HG02840 (cell line): Measurements from ENCODE around the gene GALNT9.
"Not testable (repeated sequence)": the region's sequence is repeated elsewhere in the genome, so short reads cannot be mapped to it uniquely, and the experiment has no call there.

Experiments used
- ATAC-seq: cut with Tn5 transposase; IDR thresholded peaks from one replicate; pipeline ENCODE4 v1.9.1; 2021; ENCODE audit warnings: mild to moderate bottlenecking, moderate library complexity, moderate number of reproducible peaks; ENCODE audit not compliant: unreplicated experiment, low FRiP score

Gene GALNT9

GRCh38 chr12:132359551-132359950, 30.2 kb upstream of the GALNT9 start:
- no peak for ATAC-seq

DNA sequence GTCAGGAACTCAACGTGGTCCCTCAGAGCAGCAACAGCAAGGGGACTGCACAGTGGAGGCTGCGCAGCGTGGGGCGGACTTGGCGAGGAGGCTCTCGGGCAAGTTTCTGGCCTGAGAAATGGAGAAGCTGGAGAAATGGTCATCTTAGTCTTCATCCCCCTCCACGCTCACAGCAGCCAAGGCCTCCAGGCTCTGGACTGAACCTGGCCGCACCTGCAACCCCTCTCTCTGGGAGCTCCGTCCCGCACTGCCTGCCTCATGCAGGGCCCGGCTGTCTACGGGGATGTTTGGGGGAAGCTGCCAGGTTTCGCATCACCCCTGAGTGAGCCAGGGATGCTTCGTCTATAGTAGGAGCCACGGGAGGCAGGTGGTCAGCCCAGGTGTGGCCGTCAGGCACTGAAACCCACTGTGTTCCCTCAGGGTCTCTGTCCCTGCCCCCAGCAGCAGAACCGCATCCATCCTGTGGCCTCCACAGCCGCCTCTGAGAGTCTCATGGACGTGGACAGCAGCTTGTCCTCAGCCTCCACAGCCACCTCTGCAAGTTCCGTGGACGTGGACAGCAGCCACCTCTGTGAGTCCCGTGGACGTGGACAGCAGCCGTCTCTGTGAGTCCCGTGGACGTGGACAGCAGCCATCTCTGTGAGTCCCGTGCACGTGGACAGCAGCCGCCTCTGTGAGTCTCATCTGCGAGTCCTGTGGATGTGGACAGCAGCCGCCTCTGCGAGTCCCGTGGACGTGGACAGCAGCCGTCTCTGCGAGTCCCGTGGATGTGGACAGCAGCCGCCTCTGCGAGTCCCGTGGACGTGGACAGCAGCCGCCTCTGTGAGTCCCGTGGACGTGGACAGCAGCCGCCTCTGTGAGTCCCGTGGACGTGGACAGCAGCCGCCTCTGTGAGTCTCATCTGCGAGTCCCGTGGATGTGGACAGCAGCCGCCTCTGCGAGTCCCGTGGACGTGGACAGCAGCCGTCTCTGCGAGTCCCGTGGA, 29.1 kb upstream of the GALNT9 start:
- not testable (repeated sequence) for ATAC-seq

DNA sequence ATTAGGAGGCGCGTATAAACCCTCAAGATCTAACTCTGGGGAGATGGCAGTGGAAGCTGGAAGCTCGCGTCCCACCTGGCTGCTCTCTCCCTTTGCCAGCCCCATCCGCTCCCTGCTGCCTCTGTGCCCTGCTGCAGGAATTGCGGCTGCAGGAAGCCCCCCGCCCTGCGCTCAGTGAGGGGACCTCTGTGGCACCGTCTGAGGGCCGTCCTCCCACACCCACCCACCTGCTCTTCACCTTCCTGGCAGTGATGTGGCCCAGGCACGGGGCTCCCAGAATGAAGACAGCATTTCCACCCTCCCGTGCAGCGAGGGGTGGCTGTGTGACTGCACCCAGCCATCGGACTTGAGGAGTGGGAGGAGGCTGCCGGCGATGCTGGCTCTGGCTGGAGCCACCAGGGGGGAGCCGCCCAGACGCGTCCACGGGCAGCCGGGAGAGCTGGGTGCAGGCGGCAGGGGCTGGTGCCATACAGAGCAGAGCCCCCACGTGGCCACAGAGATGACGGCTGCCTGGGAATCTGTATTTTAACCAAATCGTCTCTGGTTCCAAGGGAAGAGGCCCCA, 28.3 kb upstream of the GALNT9 start:
- ATAC-seq: no peak

DNA sequence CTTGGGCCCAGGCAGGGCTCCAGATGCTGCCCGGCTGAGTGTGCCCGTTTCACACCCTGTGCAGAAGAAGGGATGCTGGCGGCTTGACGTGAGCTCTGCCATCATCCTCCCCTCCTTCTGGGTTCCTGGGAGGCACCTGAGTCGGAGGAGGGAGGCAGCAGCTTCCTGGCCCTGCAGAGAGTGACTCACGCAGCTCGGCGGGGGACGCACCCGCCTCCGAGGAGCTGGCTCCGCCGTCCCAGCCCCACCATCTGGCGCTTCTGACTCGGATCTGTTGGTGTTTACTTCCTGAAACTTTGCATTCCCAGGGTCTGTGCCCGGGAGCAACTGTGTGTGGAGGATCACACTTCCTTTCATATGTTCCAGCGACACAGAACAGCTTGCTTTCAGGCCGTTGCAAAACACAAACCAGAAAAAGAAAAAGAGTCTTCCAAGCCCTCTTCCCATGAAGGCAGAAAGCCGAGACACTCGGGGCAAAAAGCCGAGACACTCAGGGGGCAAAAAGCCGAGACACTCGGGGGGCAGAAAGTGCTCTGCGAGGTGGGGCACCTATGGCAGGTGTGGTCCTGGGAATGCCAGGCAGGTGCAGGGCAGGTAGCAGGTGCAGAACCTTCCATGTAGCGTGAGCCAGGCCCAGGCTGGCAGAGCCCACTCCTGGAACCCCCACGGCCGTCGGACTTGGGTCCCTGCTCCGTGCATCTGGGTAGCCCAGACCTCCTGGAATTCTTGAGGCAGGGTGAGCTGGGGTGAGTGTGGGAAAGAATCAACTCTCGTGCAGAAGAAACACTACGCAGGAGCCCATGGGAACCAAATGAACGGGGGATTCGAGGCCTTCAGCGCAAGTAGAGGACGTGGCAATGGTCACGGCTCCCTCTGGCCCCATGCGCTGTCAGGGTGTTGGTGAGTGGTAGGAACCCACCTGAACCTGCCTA, 27.6 kb upstream of the GALNT9 start:
- ATAC-seq: no peak

- no peak for ATAC-seq
Observed at GRCh38 chr12:132355742-132356681, 26.6 kb upstream of the GALNT9 start.

GRCh38 chr12:132354982-132355680, 25.7 kb upstream of the GALNT9 start:
- ATAC-seq: no peak

GRCh38 chr12:132354211-132354981, 25.0 kb upstream of the GALNT9 start:
- no peak for ATAC-seq

GRCh38 chr12:132353811-132354210, 24.4 kb upstream of the GALNT9 start:
- ATAC-seq: no peak

GRCh38 chr12:132352896-132353800, 23.8 kb upstream of the GALNT9 start:
- ATAC-seq: no peak

- no peak for ATAC-seq
Observed at GRCh38 chr12:132351751-132352495, 22.5 kb upstream of the GALNT9 start.

GRCh38 chr12:132349501-132350131, 20.2 kb upstream of the GALNT9 start:
- ATAC-seq: no peak

GRCh38 chr12:132348176-132348575, 18.8 kb upstream of the GALNT9 start:
- no peak for ATAC-seq

DNA sequence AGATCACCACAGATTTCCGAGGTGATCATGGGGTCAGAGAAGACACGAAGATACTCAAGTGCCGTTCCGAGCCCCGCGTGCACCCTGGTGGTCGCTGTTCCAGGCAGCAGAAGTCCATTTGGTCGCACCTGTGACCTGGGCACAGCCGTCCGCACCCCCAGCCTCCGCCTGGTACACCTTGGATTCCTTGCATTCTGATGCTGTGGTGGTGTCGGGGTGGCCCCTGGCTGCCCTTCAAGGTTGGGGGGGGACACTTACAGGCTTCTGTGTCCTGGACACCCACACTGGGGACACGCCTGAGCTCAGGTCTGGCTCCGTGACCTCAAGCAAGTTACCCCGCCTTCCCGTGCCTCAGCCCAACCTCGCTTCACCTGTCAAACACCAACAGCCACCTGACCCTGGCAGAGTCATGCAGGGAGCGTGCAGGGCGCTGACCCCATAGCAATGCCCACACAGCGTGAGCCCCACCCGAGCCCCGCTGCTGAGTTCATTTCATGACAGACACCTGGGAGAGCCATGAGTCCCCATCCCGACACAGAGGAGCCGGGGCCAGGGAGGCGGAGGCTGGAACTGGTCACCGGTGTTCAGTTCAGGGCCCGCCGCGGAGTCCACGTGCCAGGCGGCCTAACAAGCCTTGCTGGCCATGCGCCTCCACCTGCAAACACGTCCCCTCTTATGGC, 17.9 kb upstream of the GALNT9 start:
- no peak for ATAC-seq

DNA sequence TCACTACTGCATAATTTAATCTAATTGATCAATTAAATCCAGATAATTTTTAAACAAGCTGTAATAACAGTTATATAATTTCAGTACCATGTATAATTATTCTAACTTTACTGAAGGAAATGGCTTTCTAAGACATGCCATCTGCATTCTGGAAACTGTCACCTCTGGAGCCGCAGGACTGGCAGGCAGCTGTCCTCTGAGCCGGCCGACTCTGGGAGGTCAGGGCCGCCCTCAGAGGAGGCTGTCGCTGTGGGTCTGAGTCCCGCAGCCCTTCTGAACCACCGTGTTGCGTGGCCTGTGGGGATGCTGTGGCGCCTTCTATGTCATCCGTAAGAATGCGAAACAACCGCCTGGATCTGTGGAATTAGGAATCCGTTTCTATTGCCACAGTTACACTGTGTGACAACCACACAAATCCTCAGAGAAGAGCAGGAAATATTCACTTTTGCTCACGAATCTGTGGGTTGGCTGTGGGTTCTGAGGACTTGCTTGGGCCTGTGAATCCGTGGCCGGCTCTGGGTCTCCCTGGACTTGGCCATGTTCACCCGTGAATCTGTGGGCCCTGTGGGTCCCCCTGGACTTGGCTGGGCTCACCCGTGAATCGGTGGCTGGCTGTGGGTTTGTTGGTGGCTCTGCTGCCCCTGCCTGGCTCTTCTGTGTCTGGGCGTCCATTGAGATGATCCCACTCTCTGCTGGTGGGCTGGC, 17.2 kb upstream of the GALNT9 start:
- no peak for ATAC-seq

DNA sequence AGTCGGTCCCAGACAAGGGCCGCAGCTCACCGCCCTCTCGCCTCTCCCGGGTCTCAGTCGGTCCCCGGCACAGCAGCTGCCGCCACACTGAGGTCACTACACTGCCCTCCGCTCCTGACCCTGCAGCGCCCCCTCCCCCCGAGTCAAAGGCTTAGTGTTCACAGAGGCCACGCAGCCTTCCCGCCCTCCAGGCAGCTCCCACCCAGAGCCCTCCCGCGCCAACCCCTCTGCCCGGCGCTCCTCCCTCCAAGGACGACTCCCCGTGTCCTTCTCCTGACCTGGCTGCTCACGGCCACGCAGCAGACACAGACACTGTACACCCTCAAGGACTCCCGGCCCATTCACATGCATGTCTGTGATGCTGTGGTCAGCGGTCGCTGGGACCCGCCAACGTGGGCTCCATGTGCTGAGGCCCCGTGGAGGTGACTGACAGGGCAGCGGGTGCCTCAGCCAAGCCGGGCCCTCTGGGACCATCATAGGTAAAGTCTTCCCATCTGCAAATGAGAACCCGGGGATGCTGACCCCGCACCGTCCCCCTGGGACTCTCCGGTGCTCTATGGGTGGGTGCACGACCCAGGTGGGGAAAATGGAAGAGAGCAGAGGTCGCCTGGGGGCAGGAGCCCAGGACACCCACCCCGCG, 16.3 kb upstream of the GALNT9 start:
- no peak for ATAC-seq
